ENCODE data around the gene CTLA4. TPM values are rescaled to one million over a fixed set of nuclear protein-coding genes. Genes with fewer than 3 reads are reported as not detected.
"Not testable (repeated sequence)": the region's sequence is repeated elsewhere in the genome, so short reads cannot be mapped to it uniquely, and the experiment has no call there.

Gene CTLA4
- total RNA-seq, 4 donors from 2014 or later = 2.5 TPM; not detected in 3

- Histone ChIP-seq H3K27ac (no peak overlapping the region), H3K36me3 (no peaks in the 10 kb centered on the region), H3K9me3 (no peaks in the 10 kb centered on the region), H3K4me1 (no peaks in the 10 kb centered on the region), H3K4me3 (no peak overlapping the region), H3K27me3 (no peaks in the 10 kb centered on the region)
- in situ Hi-C loops (cut with MboI; ENCODE audit: low pct_ligation_motif_present in 1 of 4, low pct_unique_long_range_greater_than_20kb in 1 of 4, low sequenced_read_pairs in 3 of 4) (no loop called here), intact Hi-C loops (cut with DNase I; ENCODE audit: low total_unique reads) (no loop called here)
- DNase-seq = no peak
- TF ChIP-seq POLR2AphosphoS5 (IDR thresholded peaks at IDR 0.05) (no peak), CTCF (IDR thresholded peaks at IDR 0.05) (no peak), POLR2A (IDR thresholded peaks at IDR 0.05) (no peak), EP300 (IDR thresholded peaks at IDR 0.05; ENCODE audit: low read depth) (no peak)
- 74 to 86% methylated on average over 5 of the region's 5 CpGs for WGBS, 2 donors (ENCODE audit: low coverage in 1 of 2)
These were observed 6.5 kb downstream of the CTLA4 start for GRCh38 chr2:203873921-203874631.

GRCh38 chr2:203875471-203875870, 7.9 kb downstream of the CTLA4 start:
- TF ChIP-seq POLR2A (IDR thresholded peaks at IDR 0.05) (no peak), EP300 (IDR thresholded peaks at IDR 0.05; ENCODE audit: low read depth) (no peak)
- 89 to 90% methylated on average over 2 to 4 of the region's 4 CpGs for WGBS, 2 donors (ENCODE audit: low coverage in 1 of 2)
- H3K4me1 ChIP-seq = no peaks in the 10 kb centered on the region
- no peaks in the 10 kb centered on the region for H3K36me3 ChIP-seq
- no peaks in the 10 kb centered on the region for H3K9me3 ChIP-seq
- H3K4me3 ChIP-seq = no peak overlapping the region
- in situ Hi-C loops (cut with MboI; ENCODE audit: low pct_ligation_motif_present in 1 of 4, low pct_unique_long_range_greater_than_20kb in 1 of 4, low sequenced_read_pairs in 3 of 4) (no loop called here), intact Hi-C loops (cut with DNase I; ENCODE audit: low total_unique reads) (no loop called here)
- H3K27ac ChIP-seq = no peak overlapping the region
- H3K27me3 ChIP-seq = no peaks in the 10 kb centered on the region
- no peak for DNase-seq

- H3K27ac ChIP-seq = no peak overlapping the region
- no peak for DNase-seq
- in situ Hi-C loops (cut with MboI; ENCODE audit: low pct_ligation_motif_present in 1 of 4, low pct_unique_long_range_greater_than_20kb in 1 of 4, low sequenced_read_pairs in 3 of 4) = no loop called here
- no peaks in the 10 kb centered on the region for H3K4me1 ChIP-seq
- TF ChIP-seq POLR2A (IDR thresholded peaks at IDR 0.05) (no peak), CTCF (IDR thresholded peaks at IDR 0.05) (no peak), EP300 (IDR thresholded peaks at IDR 0.05; ENCODE audit: low read depth) (no peak), POLR2AphosphoS5 (IDR thresholded peaks at IDR 0.05) (no peak)
- no peaks in the 10 kb centered on the region for H3K27me3 ChIP-seq
- H3K36me3 ChIP-seq = no peaks in the 10 kb centered on the region
- 87 to 89% methylated on average over 3 of the region's 3 CpGs for WGBS, 2 donors (ENCODE audit: low coverage in 1 of 2)
- intact Hi-C loops (cut with DNase I; ENCODE audit: low total_unique reads) = no loop called here
- no peaks in the 10 kb centered on the region for H3K9me3 ChIP-seq
- H3K4me3 ChIP-seq = no peak overlapping the region
These were observed 8.8 kb downstream of the CTLA4 start for GRCh38 chr2:203876328-203876727.

- TF ChIP-seq EP300 (IDR thresholded peaks at IDR 0.05; ENCODE audit: low read depth) (no peak), POLR2A (IDR thresholded peaks at IDR 0.05) (no peak)
- DNase-seq = no peak
- no peak overlapping the region for H3K27ac ChIP-seq
- in situ Hi-C loops (cut with MboI; ENCODE audit: low pct_ligation_motif_present in 1 of 4, low pct_unique_long_range_greater_than_20kb in 1 of 4, low sequenced_read_pairs in 3 of 4) = no loop called here
- no peak overlapping the region for H3K4me3 ChIP-seq
- no peaks in the 10 kb centered on the region for H3K27me3 ChIP-seq
- WGBS, 2 donors (ENCODE audit: low coverage in 1 of 2) = 32 to 39% methylated on average over 4 to 5 of the region's 5 CpGs
- H3K9me3 ChIP-seq = no peaks in the 10 kb centered on the region
- intact Hi-C loops (cut with DNase I; ENCODE audit: low total_unique reads) = no loop called here
- no peaks in the 10 kb centered on the region for H3K36me3 ChIP-seq
- no peaks in the 10 kb centered on the region for H3K4me1 ChIP-seq
These were observed 10.5 kb downstream of the CTLA4 start for GRCh38 chr2:203878063-203878462.

- intact Hi-C loops (cut with DNase I; ENCODE audit: low total_unique reads) = no loop called here
- TF ChIP-seq POLR2AphosphoS5 (IDR thresholded peaks at IDR 0.05) (no peak), POLR2A (IDR thresholded peaks at IDR 0.05) (no peak), CTCF (IDR thresholded peaks at IDR 0.05) (no peak), EP300 (IDR thresholded peaks at IDR 0.05; ENCODE audit: low read depth) (no peak)
- H3K9me3 ChIP-seq = no peaks in the 10 kb centered on the region
- no peaks in the 10 kb centered on the region for H3K27me3 ChIP-seq
- DNase-seq = no peak
- no peak overlapping the region for H3K4me3 ChIP-seq
- in situ Hi-C loops (cut with MboI; ENCODE audit: low pct_ligation_motif_present in 1 of 4, low pct_unique_long_range_greater_than_20kb in 1 of 4, low sequenced_read_pairs in 3 of 4) = no loop called here
- no peak overlapping the region for H3K27ac ChIP-seq
- H3K4me1 ChIP-seq = no peaks in the 10 kb centered on the region
- WGBS, 2 donors (ENCODE audit: low coverage in 1 of 2) = 84 to 100% methylated on average over 2 to 7 of the region's 7 CpGs
- H3K36me3 ChIP-seq = no peaks in the 10 kb centered on the region
These were observed 13.1 kb downstream of the CTLA4 start for GRCh38 chr2:203880557-203881125.

- intact Hi-C loops (cut with DNase I; ENCODE audit: low total_unique reads); in situ Hi-C loops (cut with MboI; ENCODE audit: low pct_ligation_motif_present in 1 of 4, low pct_unique_long_range_greater_than_20kb in 1 of 4, low sequenced_read_pairs in 3 of 4): not testable (repeated sequence)
- 86 to 100% methylated on average over 1 to 3 of the region's 3 CpGs for WGBS, 2 donors (ENCODE audit: low coverage in 1 of 2)
These were observed 13.6 kb downstream of the CTLA4 start for GRCh38 chr2:203881185-203881584.

More at GRCh38 chr2:203881185-203881584, 13.6 kb downstream of the CTLA4 start:
- not testable (repeated sequence) for DNase-seq, H3K27ac ChIP-seq, H3K4me1 ChIP-seq, H3K4me3 ChIP-seq, H3K27me3 ChIP-seq, H3K9me3 ChIP-seq, H3K36me3 ChIP-seq
